Mesangial cell (primary cell): Measurements from ENCODE around the gene SCRN1. TPM values are rescaled to one million over a fixed set of nuclear protein-coding genes. Genes with fewer than 3 reads are reported as not detected.

Source experiments
- total RNA-seq: library from RNA; depleted of rRNA; stranded (reverse); fragments of >200 nt; gene quantifications from 2 replicates; pipeline ENCODE4 v1.2.3, GENCODE V29; 2015

Gene SCRN1, protein sequence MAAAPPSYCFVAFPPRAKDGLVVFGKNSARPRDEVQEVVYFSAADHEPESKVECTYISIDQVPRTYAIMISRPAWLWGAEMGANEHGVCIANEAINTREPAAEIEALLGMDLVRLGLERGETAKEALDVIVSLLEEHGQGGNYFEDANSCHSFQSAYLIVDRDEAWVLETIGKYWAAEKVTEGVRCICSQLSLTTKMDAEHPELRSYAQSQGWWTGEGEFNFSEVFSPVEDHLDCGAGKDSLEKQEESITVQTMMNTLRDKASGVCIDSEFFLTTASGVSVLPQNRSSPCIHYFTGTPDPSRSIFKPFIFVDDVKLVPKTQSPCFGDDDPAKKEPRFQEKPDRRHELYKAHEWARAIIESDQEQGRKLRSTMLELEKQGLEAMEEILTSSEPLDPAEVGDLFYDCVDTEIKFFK
- total RNA-seq, result 60.8 and 72.8 TPM in 2 replicates

DNA sequence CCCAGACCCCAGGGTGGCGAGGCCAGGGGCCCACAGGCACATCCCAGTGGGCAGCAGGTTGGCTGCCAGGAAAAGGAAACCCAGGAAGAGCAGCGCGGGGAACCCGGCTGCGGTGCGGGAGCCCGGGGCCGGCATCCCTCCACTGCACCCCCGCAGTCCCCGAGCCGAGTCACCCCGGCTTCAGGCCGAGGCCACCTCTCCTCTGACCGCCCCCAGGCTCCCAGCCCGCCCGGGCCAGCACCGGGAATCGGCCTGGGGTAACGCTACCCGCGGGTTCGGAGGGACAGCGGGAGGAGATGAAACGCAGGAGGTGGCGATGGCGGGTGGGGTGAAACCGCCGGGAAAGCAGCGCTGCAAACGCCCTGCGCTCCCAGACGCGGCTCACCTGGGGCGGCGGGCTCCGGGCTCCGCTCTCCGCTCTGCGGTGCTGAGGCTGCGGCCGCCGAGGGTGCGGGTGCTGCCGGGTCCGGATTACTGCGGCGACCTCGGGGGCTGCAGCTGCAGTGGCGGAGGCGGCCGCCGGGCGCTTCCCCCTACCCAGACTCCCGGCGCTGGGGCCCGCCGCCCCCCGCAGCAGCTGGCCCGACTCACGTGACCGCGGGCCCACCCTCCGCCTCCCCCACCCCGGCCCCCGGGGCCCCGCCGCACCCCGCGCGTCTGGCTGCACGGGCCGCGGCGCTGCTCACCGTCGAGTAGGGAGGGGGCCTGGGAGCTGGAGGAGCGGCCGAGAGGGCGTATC, at the start of gene SCRN1:
TSS of gene SCRN1 (minus strand) at position 545 of the 739 bp plus-strand sequence. CDS start 20,734 bp downstream, outside the sequence.

DNA sequence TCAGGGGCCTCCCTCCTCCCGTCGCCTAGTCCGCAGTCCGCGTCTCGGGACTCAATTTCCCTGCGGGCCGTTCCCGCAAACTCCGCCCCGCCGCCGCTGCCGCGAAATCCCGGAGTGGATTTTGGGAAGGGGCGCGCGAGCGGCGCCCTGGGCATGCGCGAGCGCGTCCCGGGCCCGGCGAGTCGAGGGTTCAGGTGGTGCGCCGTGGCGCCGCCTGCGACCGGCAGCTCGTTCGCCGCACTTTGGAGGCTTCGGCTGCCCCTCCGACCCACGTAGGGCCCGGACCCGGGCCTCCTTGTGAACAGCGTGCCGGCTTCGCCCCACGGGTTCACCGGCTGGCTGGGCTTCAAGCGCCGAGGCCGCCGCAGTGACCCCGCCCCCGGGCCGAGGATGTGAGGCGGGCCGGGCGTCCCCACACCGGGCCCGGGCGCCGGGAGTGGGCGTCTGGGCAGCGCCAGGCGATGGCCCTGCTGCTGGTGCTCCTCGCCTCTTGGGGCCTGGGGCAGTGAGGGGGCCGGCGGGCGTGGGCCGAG, 38.7 kb upstream of the SCRN1 start, which contains the start of gene PLEKHA8:
TSS of gene PLEKHA8 (plus strand) at position 197 of the 533 bp plus-strand sequence. CDS start 351 bp downstream, outside the sequence.

DNA sequence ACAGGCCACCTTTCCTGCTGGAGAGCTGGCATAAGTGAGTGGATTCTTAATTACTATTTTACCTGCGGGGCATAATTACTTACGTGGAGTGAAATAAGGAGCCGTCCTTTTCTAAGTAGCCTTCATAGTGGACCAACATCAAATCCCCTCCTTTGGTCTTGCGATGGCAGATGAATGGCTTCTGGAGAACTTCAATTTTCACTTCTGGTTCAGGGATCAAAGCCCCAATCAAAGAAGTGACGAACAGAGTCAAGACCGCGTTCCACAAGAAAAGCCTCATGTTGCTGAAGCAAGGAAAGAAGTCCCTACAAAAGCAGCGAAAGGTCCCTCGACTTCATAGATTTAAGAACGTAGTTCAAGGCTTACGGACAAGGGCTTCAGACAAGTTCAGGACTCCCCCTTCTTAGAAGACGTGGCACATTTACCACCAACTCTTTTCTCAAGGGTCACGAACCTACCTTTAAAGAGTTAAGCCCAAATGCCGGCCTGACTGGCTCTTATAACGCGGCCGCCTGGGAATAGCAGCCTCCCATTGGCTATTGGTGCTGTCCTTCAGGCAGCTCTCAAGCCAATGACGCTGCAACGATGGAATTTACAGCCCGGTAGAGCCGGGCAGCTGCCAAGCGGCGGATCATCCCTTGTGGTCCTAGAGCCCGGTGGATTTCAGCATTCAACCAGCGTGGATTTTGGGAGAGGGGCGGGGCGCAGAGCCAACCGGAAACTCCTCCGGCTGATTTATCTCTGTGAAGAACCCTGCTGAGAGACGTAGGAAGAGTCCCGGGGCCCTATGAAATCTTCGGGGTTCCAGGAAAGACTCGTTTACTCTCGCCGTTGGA, 36.8 kb upstream of the SCRN1 start, which contains the start of gene FKBP14:
TSS of gene FKBP14 (minus strand) at position 474 of the 836 bp plus-strand sequence. CDS start at position 280, 194 bp downstream.

Other genes starting within 250 kb of the SCRN1 start
- under 0.01 and 0.25 TPM in 2 replicates for gene WIPF3, start 183.3 kb downstream of the SCRN1 start, total RNA-seq
- 8.2 and 13.5 TPM in 2 replicates for gene FKBP14, start 36.9 kb upstream of the SCRN1 start, total RNA-seq
- gene PLEKHA8, start 38.6 kb upstream of the SCRN1 start, total RNA-seq, result 4.6 and 4.9 TPM in 2 replicates
- gene MTURN, start 145.2 kb upstream of the SCRN1 start, total RNA-seq, result 5.2 and 6.0 TPM in 2 replicates